Mucosa of rectum (tissue), 2 donors: ENCODE results near the gene STX10.
"Not testable (repeated sequence)": the region's sequence is repeated elsewhere in the genome, so short reads cannot be mapped to it uniquely, and the experiment has no call there.

ENCODE experiments used
- H3K27ac ChIP-seq, 2 donors: one replicate each; pipeline ENCODE4 v1.7.0; 2013; ENCODE audit warnings: inconsistent platforms in 2 of 2, low read depth in 2 of 2, low read length in 2 of 2
- H3K27me3 ChIP-seq, 2 donors: one replicate each; pipeline ENCODE4 v1.7.0; 2013; ENCODE audit warnings: low read length in 2 of 2; ENCODE audit not compliant: control insufficient read depth in 2 of 2, insufficient read depth in 2 of 2
- H3K36me3 ChIP-seq, 2 donors: one replicate each; pipeline ENCODE4 v1.7.0; 2013; ENCODE audit warnings: low read length in 2 of 2; ENCODE audit not compliant: control insufficient read depth in 2 of 2, insufficient read depth in 2 of 2
- H3K4me1 ChIP-seq, 2 donors: one replicate each; pipeline ENCODE4 v1.7.0; 2013; ENCODE audit warnings: low read length in 2 of 2, mild to moderate bottlenecking in 1 of 2; ENCODE audit not compliant: control insufficient read depth in 2 of 2, insufficient read depth in 2 of 2
- H3K4me3 ChIP-seq, 2 donors: one replicate each; pipeline ENCODE4 v1.7.0; 2013; ENCODE audit warnings: low read length in 2 of 2
- H3K9ac ChIP-seq, 2 donors: one replicate each; pipeline ENCODE4 v1.7.0; 2013; ENCODE audit warnings: low read length in 2 of 2, low read depth in 1 of 2, mild to moderate bottlenecking in 1 of 2
- H3K9me3 ChIP-seq, 2 donors: one replicate each; pipeline ENCODE4 v1.7.0; 2013; ENCODE audit warnings: low read length in 2 of 2; ENCODE audit not compliant: control insufficient read depth in 2 of 2
- donor health status: healthy.
- donor health status: Normal muscosa, but diverticular disease.

The STX10 gene

GRCh38 chr19:13154241-13154778 is 4.1 kb upstream of the STX10 start:
- H3K9me3 ChIP-seq = no peaks in the 10 kb centered on the region
- peak overlapping the region; percentile 97 to 99 for H3K9ac ChIP-seq
- peaks cover 23% of the 10 kb centered on the region in 2 donors for H3K4me1 ChIP-seq
- H3K27ac ChIP-seq = peak overlapping the region; percentile 94 to 98
- H3K27me3 ChIP-seq = no peaks in the 10 kb centered on the region
- peak overlapping the region; percentile 74 to 97 for H3K4me3 ChIP-seq
- H3K36me3 ChIP-seq = no peaks in the 10 kb centered on the region

GRCh38 chr19:13153569-13154240 is 3.5 kb upstream of the STX10 start:
- Histone ChIP-seq H3K27me3 (no peaks in the 10 kb centered on the region), H3K9ac (peak overlapping the region; percentile 97 to 99), H3K4me3 (peak overlapping the region; percentile 74 to 97), H3K4me1 (peaks cover 24 to 26% of the 10 kb centered on the region in 2 donors), H3K27ac (peak overlapping the region; percentile 94 to 98), H3K36me3 (no peaks in the 10 kb centered on the region), H3K9me3 (no peaks in the 10 kb centered on the region)

DNA sequence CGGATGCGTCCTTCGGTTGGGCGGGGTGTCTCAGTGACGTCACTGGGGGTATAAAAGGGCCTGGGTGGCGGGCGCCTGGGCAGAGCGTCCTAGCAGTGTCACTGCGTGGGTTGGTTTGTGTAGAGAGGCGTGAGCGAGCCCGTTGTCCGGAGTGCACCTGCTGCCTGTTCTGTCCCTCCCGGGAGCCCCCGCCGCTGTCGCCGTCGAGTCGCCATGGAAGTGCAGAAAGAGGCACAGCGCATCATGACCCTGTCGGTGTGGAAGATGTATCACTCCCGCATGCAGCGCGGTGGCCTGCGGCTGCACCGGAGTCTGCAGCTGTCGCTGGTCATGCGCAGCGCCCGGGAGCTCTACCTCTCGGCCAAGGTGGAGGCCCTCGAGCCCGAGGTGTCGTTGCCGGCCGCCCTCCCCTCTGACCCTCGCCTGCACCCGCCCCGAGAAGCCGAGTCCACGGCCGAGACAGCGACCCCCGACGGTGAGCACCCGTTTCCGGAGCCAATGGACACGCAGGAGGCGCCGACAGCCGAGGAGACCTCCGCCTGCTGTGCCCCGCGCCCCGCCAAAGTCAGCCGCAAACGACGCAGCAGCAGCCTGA is 2.9 kb upstream of the STX10 start:
- no peaks in the 10 kb centered on the region for H3K36me3 ChIP-seq
- no peaks in the 10 kb centered on the region for H3K27me3 ChIP-seq
- H3K27ac ChIP-seq = peak overlapping the region; percentile 94 to 98
- H3K4me1 ChIP-seq = peaks cover 26 to 28% of the 10 kb centered on the region in 2 donors
- no peaks in the 10 kb centered on the region for H3K9me3 ChIP-seq
- peak overlapping the region; percentile 74 to 97 for H3K4me3 ChIP-seq
- H3K9ac ChIP-seq = peak overlapping the region; percentile 97 to 99

DNA sequence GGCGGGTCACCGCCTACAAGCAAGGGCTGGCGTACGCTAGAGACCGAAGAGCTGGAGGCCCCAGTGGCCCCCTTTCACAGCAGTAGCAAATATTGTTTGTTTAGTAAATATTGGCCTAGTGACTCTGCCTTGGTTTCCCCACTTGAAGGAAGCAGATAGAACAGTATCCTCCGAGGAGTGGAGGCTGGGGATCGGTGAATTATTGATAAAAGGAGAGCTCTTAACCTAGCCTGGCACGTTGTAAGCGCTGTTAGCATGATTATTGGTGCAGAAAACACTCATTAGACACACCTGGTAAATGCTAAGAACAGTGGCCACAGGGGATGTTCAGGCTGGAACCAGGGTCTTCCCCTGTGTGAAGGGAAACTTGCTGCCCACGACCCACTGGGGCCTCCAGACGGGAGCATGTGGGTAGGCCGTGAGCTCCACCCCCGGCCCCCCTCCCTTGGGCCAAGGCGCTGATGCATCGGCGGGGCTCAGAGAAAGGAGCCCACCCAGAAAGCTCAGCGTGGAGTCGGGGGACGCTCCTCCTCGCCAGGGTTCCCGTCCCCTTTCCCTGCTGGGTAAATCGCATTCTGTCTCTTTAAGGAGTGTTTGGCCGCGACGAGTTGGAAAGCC is 2.3 kb upstream of the STX10 start:
- Histone ChIP-seq H3K27me3 (no peaks in the 10 kb centered on the region), H3K36me3 (no peaks in the 10 kb centered on the region), H3K4me1 (peaks cover 26 to 28% of the 10 kb centered on the region in 2 donors), H3K4me3 (peak overlapping the region; percentile 74 to 97), H3K9ac (peak overlapping the region; percentile 97 to 99), H3K27ac (peak overlapping the region; percentile 94 to 98), H3K9me3 (no peaks in the 10 kb centered on the region)

- H3K4me3 ChIP-seq = peak overlapping the region; percentile 81 to 97
- H3K27ac ChIP-seq = peak overlapping the region; percentile 94 to 98
- no peaks in the 10 kb centered on the region for H3K9me3 ChIP-seq
- H3K36me3 ChIP-seq = no peaks in the 10 kb centered on the region
- H3K4me1 ChIP-seq = peaks cover 25 to 26% of the 10 kb centered on the region in 2 donors
- H3K9ac ChIP-seq = peak overlapping the region; percentile 98 to 100
- no peaks in the 10 kb centered on the region for H3K27me3 ChIP-seq
Measured at GRCh38 chr19:13151605-13152355, 1.6 kb upstream of the STX10 start.

DNA sequence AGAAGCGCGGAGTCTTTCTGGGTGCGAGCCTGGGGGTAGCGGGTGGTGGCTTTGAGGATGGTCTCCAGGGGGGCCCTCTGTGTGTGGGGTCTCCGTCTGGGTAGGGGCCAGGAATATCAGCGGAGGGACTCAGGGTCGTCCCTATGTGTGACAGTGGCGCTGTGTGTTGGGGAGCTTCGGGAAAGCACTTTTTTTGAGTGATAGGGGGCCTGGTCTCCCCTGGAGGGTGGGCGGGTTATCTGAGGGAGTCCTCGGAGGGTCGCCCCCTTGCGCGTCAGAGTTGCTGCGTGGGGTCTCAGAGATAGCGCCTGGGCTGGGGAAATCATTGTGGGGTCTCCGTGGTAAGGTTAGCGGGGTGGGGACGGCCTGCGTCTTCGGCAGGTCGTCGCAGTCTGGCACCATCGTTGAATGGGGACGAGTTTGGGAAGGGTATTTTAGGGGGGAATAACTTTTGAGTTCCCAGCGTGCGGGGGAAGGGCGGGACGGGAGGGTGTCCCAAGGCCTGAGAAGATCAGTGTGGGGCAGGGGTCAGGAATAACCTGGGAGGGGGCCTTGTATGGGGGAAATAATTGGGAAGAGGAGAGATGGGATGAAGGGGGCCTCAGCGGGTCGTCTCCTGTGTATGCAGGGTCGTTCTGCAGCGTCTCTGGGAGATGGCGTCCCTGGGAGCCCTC is 893 bp upstream of the STX10 start:
- no peaks in the 10 kb centered on the region for H3K27me3 ChIP-seq
- H3K9ac ChIP-seq = peak overlapping the region; percentile 98 to 100
- no peaks in the 10 kb centered on the region for H3K36me3 ChIP-seq
- H3K4me3 ChIP-seq = peak overlapping the region; percentile 81 to 89
- H3K27ac ChIP-seq = peak overlapping the region; percentile 94 to 98
- H3K4me1 ChIP-seq = peaks cover 21 to 22% of the 10 kb centered on the region in 2 donors
- no peaks in the 10 kb centered on the region for H3K9me3 ChIP-seq

GRCh38 chr19:13149628-13150186 is 468 bp downstream of the STX10 start:
- peaks cover 9 to 12% of the 10 kb centered on the region in 2 donors for H3K4me1 ChIP-seq

DNA sequence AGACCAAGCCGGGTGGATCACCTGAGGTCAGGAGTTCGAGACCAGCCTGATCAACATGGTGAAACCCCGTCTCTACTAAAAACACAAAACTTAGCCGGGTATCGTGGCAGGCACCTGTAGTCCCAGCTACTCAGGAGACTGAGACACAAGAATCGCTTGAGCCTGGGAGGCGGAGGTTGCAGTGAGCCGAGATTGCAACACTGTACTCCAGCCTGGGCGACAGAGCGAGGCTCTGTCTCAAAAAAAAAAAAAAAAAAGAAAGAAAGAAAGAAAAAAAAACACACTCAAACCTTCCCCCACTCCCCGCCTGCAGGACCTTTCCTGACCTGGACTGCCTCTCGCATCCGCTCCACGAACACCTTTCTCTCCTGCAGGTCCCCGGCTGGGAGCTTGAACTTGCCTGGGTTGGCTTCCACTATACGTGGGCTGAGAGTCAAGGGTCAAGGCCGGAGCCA is 975 bp downstream of the STX10 start:
- H3K4me3 ChIP-seq = peak overlapping the region; percentile 81 to 89
- H3K9me3 ChIP-seq, H3K27me3 ChIP-seq: not testable (repeated sequence)
- peaks cover 10 to 11% of the 10 kb centered on the region in 2 donors for H3K36me3 ChIP-seq
- peaks cover 9 to 12% of the 10 kb centered on the region in 2 donors for H3K4me1 ChIP-seq
- peak overlapping the region; percentile 98 to 100 for H3K9ac ChIP-seq
- peak overlapping the region in 1 of 2 donors; percentile 98 for H3K27ac ChIP-seq

More at GRCh38 chr19:13149628-13150186, 468 bp downstream of the STX10 start:
- Histone ChIP-seq H3K36me3 (peaks cover 5 to 6% of the 10 kb centered on the region in 2 donors), H3K9ac (peak overlapping the region; percentile 98 to 100), H3K4me3 (peak overlapping the region; percentile 81 to 89), H3K9me3 (no peaks in the 10 kb centered on the region), H3K27me3 (no peaks in the 10 kb centered on the region), H3K27ac (peak overlapping the region; percentile 94 to 98)
